Measurements from ENCODE around the gene DNAJB6. TPM values are rescaled to one million over a fixed set of nuclear protein-coding genes. Genes with fewer than 3 reads are reported as not detected.

The DNAJB6 gene
- total RNA-seq, 1 experiment from 2014 or later, result 201 TPM

- H3K27ac ChIP-seq (ENCODE audit: low read length), result no peak overlapping the region
- TF ChIP-seq SIN3A (IDR thresholded peaks at IDR 0.05; ENCODE audit: borderline replicate concordance, insufficient read depth, low read depth, low read length) (no peak), REST (IDR thresholded peaks at IDR 0.05; ENCODE audit: insufficient read depth in 1 of 2, low read depth in 2 of 2, low read length in 1 of 2) (no peak), POLR2AphosphoS5 (IDR thresholded peaks at IDR 0.05; ENCODE audit: low read depth, low read length) (no peak), CTCF (IDR thresholded peaks at IDR 0.05) (no peak), TCF7L2 (IDR thresholded peaks at IDR 0.05; ENCODE audit: low read depth, low read length) (no peak)
- H3K27me3 ChIP-seq (ENCODE audit: control insufficient read depth, insufficient read depth, low read length), result no peaks in the 10 kb centered on the region
- no peaks in the 10 kb centered on the region for H3K36me3 ChIP-seq (ENCODE audit: control insufficient read depth, insufficient read depth, low read length)
- BruUV-seq (replicated peaks), result no TSS peak
- intact Hi-C loops (cut with micrococcal nuclease; ENCODE audit: unreplicated experiment) (loop anchor here (10.0 kb wide), 1 partner anchor 436 kb away; no protein-coding TSS in a partner anchor), in situ Hi-C loops (cut with HindIII; ENCODE audit: low pct_unique_long_range_greater_than_20kb, low sequenced_read_pairs) (no loop called here)
- ChIA-PET POLR2A (no interaction called here), CTCF (no interaction called here)
- H3K9me3 ChIP-seq (ENCODE audit: control insufficient read depth, insufficient read depth, low read depth, low read length), result no peaks in the 10 kb centered on the region
- DNase-seq (ENCODE audit: low read depth, low spot score), result no peak
- peaks cover 4% of the 10 kb centered on the region; the same call in 1 of the 2 replicates for H3K4me1 ChIP-seq (ENCODE audit: control insufficient read depth, insufficient read depth, low read length)
- no peak overlapping the region for H3K4me3 ChIP-seq (ENCODE audit: low read depth in 2 of 2, low read length in 2 of 2)
- peak; percentile 11; the same call in 1 of the 2 replicates for ATAC-seq
These were observed 101.6 kb downstream of the DNAJB6 start for GRCh38 chr7:157438121-157439025.

DNA sequence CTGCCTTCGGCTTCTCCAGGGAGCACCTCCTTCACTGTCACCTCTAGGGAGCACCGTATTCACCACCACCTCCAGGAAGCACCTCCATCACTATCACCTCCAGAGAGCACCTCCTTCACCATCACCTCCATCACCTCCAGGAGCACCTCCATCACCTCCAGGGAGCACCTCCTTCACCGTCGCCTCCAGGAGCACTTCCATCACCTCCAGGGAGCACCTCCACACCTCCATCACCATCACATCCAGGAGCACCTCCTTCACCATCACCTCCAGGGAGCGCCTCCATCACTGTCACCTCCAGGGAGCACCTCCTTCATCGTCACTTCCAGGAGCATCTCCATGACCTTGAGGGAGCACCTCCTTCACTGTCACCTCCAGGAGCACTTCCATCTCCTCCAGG is 102.3 kb downstream of the DNAJB6 start:
- no peaks in the 10 kb centered on the region for H3K36me3 ChIP-seq (ENCODE audit: control insufficient read depth, insufficient read depth, low read length)
- ATAC-seq (no peak), DNase-seq (ENCODE audit: low read depth, low spot score) (no peak)
- peaks cover 4% of the 10 kb centered on the region; the same call in 1 of the 2 replicates for H3K4me1 ChIP-seq (ENCODE audit: control insufficient read depth, insufficient read depth, low read length)
- intact Hi-C loops (cut with micrococcal nuclease; ENCODE audit: unreplicated experiment), result loop anchor here (10.0 kb wide), 1 partner anchor 436 kb away; no protein-coding TSS in a partner anchor
- POLR2A ChIA-PET, result no interaction called here
- in situ Hi-C loops (cut with HindIII; ENCODE audit: low pct_unique_long_range_greater_than_20kb, low sequenced_read_pairs), result no loop called here
- BruUV-seq (replicated peaks), result no TSS peak
- H3K27me3 ChIP-seq (ENCODE audit: control insufficient read depth, insufficient read depth, low read length), result no peaks in the 10 kb centered on the region
- no peaks in the 10 kb centered on the region for H3K9me3 ChIP-seq (ENCODE audit: control insufficient read depth, insufficient read depth, low read depth, low read length)
- CTCF ChIA-PET, result no interaction called here
- no peak overlapping the region for H3K4me3 ChIP-seq (ENCODE audit: low read depth in 2 of 2, low read length in 2 of 2)
- no peak for TF ChIP-seq CTCF (IDR thresholded peaks at IDR 0.05)
- no peak for TF ChIP-seq TCF7L2 (IDR thresholded peaks at IDR 0.05; ENCODE audit: low read depth, low read length)
- TF ChIP-seq SIN3A (IDR thresholded peaks at IDR 0.05; ENCODE audit: borderline replicate concordance, insufficient read depth, low read depth, low read length), result no peak
- TF ChIP-seq REST (IDR thresholded peaks at IDR 0.05; ENCODE audit: insufficient read depth in 1 of 2, low read depth in 2 of 2, low read length in 1 of 2), result no peak
- no peak for TF ChIP-seq POLR2AphosphoS5 (IDR thresholded peaks at IDR 0.05; ENCODE audit: low read depth, low read length)
- no peak overlapping the region for H3K27ac ChIP-seq (ENCODE audit: low read length)
